Fibroblast of skin of abdomen (primary cell): ENCODE results near the gene IFT43. TPM values are rescaled to one million over a fixed set of nuclear protein-coding genes. Genes with fewer than 3 reads are reported as not detected.

ENCODE experiments used
- DNase-seq: peaks from one replicate; pipeline ENCODE4 v3.0.0-alpha.2; 2013
- polyA plus RNA-seq, 2 experiments: library from polyadenylated mRNA; unstranded; fragments of 120-200 nt; gene quantifications; one replicate each; pipeline ENCODE4 v1.2.1, GENCODE V29; 2013; ENCODE audit not compliant: insufficient read length in 2 of 2

IFT43 gene
- polyA plus RNA-seq (2013, experiment 1 of 2; ENCODE audit: insufficient read length) = 33.2 TPM
- polyA plus RNA-seq (2013, experiment 2 of 2; ENCODE audit: insufficient read length) = 34.7 TPM

DNA sequence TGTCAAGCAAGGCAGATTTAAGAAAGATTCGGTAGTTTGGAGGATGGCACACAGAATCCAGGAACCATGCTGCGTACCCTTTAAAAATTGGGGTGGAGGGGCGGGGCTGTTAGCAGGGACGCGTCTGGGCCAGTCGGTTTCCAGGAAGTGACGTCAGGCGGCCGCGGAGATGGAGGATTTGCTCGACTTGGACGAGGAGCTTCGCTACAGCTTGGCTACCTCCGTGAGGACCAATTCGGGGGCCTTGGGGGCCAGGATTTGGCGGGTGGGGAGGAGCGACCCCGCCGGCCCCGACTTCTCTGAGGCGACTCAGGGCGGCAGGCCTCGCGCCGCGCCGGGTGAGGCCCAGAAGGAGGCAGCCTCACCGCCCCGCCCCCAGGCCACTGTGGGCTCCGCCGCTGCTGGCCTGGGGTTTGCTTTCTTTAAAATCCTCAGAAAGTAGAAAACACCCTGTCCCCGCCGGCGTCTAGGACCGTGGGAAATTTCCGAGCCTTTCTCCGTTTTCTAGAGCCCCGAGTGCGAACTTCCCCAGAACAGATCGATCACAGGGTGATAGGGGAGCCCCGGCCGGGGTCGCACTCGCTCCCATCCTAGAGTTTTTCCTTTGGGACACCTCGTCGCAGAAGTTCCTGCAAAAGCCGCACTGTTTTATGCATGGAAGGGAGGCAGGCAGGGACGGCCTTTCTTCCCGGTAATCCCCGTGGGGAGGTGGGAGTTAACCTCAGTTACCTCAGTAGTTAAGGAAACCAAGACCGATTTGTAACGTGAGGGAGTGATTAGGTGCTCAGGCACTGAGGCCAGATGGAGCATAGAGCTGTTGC lies at the start of gene IFT43:
IFT43 (plus strand) TSS at position 146 of the 821 bp plus-strand sequence; CDS start at position 170, 24 bp downstream.
- peak; percentile 79 for DNase-seq

- no peak for DNase-seq
These were observed 46.4 kb upstream of the IFT43 start for GRCh38 chr14:75939200-75939599.

GRCh38 chr14:75941030-75941429 lies 44.5 kb upstream of the IFT43 start:
- peak; percentile 45 for DNase-seq

- DNase-seq = no peak
These were observed 40.8 kb upstream of the IFT43 start for GRCh38 chr14:75944607-75945241.

DNA sequence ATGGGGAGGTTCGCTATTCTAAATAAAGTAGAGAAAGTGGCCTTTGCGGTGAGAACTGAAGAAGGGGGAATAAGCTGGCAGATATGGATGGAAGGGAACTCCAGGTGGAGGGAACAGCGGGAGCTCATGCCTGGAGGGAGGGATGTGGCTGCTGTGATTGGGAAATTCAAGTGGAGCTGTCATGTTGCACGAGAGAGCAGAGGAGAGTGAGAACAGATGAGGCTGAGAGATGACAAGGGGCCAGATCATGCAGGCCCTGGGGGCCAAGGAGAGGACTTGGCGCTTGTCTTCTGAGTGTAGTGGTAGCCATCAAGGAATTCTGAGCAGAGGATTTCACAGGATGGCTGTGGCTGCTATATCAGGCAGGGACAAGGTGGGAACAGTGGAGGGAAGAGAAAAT lies 38.8 kb upstream of the IFT43 start:
- no peak for DNase-seq

DNA sequence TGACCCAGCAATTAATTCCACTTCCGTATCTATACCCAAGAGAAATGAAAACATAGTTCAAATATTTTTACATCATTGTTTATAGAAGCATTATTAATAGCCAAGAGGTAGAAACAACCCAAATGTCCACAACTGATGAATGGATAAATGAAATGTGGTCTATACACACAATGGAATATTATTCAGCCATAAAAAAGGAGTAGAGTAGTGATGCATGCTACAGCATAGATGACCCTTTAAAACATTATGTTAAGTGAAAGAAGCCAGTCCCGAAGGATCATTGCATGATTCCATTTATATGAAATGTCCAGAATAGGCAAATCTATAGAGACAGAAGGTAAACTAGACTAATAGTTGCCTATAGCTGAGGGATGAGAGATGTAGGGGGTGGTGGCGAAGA lies 33.1 kb upstream of the IFT43 start:
- no peak for DNase-seq

- no peak for DNase-seq
These were observed 26.5 kb upstream of the IFT43 start for GRCh38 chr14:75959031-75959430.

DNA sequence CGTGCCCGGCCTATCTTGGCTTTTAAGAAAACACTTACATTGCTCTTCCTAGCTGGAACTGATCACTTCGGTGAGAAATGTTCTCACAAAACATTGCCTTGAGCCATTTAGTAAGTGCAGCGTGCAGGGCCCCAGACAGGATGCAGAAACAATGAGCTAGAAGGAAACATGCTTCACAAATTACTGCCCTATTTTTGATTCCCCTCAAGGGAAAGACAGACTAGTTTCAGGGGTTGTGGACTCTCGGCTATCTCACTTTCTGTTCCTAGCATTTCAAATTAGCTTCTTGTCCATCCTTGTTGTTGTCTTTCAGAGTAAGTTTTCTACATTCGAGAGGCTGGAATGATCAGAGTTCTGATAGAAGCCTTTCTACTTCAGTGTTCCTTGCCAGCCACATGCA lies 25.3 kb upstream of the IFT43 start:
- DNase-seq = no peak

DNA sequence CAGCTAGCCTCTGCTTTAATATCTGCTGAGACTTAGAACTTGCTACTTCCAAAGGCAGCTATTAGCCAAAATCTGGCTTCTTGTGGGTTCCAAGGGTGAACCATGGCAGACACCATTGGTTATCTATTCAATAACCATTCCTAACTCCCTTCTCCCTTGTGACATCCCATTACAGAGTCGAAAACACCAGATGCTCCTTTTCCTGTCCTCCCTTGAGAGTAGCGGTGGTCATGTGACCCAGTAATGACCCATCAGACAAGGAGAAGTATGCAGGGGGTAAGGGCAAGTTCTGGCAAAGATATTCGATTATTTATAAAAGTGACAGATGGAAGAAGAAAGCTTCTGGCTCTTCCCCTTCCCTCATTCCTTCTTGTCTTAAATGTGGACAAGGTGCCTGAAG lies 23.9 kb upstream of the IFT43 start:
- DNase-seq = no peak

GRCh38 chr14:75967866-75968265 lies 17.7 kb upstream of the IFT43 start:
- no peak for DNase-seq

GRCh38 chr14:75968456-75968855 lies 17.1 kb upstream of the IFT43 start:
- DNase-seq = peak; percentile 74

- no peak for DNase-seq
These were observed 16.4 kb upstream of the IFT43 start for GRCh38 chr14:75969126-75969525.

DNA sequence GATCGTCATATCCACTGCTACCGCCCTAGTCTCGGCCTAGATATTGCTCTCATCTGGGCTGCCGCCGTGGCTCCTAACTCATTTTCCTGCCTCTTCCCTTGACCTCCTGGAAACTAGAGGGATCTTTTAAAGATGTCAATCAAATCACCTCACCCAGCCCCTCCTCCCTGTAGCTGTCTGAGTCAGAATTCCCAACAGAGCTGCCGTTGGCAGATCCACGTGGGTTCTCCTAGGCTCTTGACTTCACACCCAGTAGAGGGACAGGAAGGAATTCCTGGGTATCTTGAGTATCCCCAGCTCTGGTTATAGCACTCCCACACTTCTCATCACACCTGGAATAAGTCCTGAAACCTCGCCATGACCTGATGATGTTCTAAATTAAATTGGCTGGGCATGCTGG lies 15.7 kb upstream of the IFT43 start:
- DNase-seq = no peak

DNA sequence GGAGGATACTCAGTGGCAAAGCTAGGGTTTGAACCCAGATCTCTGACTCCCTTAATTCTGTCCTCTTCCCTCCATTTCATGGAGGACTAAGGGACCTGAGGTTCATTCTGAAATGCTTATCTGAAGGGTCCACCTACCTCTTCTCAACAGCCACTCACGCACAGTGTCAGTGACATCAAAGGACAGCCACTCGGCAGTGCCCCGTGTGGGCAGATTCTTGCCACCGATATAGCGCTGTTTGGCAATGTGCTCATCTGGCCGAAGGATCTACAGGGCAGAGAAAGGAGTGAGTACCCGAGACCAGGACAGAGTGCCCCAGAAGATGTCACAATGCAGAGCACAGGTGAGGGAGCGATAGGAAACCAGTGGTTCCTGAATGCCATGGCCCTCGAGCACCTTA lies 14.6 kb upstream of the IFT43 start:
- no peak for DNase-seq

- no peak for DNase-seq
These were observed 14.1 kb upstream of the IFT43 start for GRCh38 chr14:75971509-75971908.

GRCh38 chr14:75972801-75973421 lies 12.7 kb upstream of the IFT43 start:
- DNase-seq = no peak

GRCh38 chr14:75976826-75977581 lies 8.6 kb upstream of the IFT43 start:
- DNase-seq = peak; percentile 22

GRCh38 chr14:75977582-75977943 lies 8.0 kb upstream of the IFT43 start:
- DNase-seq = no peak

DNA sequence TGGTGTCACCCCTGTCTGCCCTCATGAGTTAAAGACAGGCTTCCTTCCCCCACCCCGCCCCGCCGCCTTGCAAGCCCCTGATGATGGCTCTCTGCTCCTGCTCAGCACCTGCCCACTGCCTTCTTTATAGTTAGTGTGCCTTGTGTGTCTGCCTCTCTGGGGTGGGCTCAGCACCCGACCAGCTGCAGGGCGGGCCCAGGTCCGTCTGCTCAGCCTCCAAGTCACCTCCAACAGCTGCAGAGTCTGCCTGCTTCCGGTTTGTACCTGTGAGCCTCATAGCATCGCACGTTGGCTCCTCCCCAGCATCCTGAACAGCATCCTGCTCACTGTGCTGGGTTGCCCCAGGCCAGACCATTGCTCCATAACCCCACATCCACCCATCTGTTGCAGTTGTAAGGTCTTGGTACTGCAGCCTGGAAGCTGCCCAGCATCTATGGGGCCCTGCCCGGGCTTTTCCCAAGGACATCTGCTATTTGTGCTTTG lies 7.3 kb upstream of the IFT43 start:
- no peak for DNase-seq

- peak; percentile 61 for DNase-seq
These were observed 6.4 kb upstream of the IFT43 start for GRCh38 chr14:75979071-75979571.

- DNase-seq = peak; percentile 18
These were observed 5.7 kb upstream of the IFT43 start for GRCh38 chr14:75979648-75980565.
